ENCODE data around the gene TBCD. TPM values are rescaled to one million over a fixed set of nuclear protein-coding genes. Genes with fewer than 3 reads are reported as not detected.

Gene TBCD
- total RNA-seq, 4 donors from 2014 or later = 30.5 to 94.3 (median 51.8) TPM

DNA sequence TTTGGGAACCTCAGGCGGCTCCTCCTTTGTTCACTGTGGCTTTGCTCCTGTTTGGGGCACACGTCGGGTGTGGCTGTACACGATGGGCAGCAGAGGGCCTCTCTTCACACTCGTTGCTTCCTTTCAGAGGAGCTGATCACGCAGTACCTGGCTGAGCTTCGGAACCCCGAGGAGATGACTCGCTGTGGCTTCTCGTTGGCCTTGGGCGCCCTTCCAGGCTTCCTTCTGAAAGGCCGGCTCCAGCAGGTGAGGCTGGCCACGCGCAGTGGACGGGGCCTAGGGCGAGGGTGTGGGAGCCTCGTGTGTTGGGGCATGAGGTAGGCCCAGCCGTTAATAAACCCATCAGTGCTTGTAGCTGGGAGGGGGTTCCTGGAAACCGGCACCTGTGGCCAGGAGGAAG, 172.9 kb downstream of the TBCD start:
- DNase-seq (ENCODE audit: low spot score) (no peak), ATAC-seq (ENCODE audit: low FRiP score) (no peak)
- TF ChIP-seq, protein P1, sequence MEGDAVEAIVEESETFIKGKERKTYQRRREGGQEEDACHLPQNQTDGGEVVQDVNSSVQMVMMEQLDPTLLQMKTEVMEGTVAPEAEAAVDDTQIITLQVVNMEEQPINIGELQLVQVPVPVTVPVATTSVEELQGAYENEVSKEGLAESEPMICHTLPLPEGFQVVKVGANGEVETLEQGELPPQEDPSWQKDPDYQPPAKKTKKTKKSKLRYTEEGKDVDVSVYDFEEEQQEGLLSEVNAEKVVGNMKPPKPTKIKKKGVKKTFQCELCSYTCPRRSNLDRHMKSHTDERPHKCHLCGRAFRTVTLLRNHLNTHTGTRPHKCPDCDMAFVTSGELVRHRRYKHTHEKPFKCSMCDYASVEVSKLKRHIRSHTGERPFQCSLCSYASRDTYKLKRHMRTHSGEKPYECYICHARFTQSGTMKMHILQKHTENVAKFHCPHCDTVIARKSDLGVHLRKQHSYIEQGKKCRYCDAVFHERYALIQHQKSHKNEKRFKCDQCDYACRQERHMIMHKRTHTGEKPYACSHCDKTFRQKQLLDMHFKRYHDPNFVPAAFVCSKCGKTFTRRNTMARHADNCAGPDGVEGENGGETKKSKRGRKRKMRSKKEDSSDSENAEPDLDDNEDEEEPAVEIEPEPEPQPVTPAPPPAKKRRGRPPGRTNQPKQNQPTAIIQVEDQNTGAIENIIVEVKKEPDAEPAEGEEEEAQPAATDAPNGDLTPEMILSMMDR (IDR thresholded peaks at IDR 0.05) = no peak

DNA sequence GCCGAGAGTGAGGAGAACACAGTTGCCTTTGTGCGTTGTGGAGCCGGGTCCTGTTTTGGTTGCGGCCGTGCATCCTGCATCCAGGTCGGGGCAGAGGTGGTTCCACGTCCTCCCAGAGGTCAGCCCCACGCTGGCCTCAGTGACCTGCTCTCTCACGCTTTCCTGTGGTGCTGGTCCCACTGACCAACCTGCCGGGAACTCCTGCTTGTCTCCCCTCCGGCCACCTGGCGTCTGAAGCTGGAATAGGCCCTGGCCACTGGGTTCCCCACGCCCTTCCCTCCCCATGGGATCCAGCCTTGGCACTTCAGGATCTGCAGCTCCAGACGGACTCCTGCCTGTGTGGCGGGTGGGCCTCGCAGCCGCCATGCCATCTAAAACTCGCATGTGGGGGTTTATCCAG, 173.5 kb downstream of the TBCD start:
- TF ChIP-seq, protein P1 (IDR thresholded peaks at IDR 0.05) = no peak
- ATAC-seq (ENCODE audit: low FRiP score) (no peak), DNase-seq (ENCODE audit: low spot score) (no peak)

DNA sequence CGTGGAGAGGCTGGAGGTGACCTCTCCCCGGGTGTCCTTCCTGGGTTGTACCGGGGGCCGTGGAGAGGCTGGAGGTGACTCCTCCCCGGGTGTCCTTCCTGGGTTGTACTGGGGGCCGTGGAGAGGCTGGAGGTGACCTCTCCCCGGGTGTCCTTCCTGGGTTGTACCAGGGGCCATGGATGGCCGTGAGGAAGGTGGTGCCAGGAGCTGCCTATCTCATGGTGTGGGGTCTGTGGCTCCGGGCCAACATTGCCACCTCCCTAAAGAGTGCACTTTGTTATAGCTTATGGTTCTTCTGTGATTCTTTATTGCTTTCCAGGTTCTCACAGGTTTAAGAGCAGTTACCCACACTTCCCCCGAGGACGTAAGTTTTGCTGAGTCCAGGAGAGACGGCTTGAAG, 174.2 kb downstream of the TBCD start:
- DNase-seq (ENCODE audit: low spot score) = no peak

DNA sequence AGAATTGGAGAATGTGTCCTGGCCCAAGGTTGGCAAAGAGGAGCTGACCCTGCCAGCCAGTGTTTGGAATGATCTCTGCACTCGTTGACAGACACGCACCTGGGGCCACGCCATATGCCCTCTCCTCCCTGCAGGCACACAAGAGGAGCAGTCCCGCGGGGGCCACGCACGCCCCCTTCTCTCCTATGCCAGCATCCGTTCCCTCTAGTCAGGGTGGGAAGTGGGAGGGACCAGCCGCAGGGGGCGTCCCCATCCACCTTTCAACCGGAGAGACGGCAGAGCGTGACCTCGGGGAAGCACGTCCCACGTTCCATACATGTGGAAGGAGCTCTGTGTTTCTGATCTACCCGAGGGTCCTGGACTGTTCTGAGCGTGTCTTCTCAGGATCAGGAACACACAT, 174.9 kb downstream of the TBCD start:
- ATAC-seq (ENCODE audit: low FRiP score) (no peak), DNase-seq (ENCODE audit: low spot score) (no peak)
- TF ChIP-seq, protein P1 (IDR thresholded peaks at IDR 0.05) = no peak

More for the DNA sequence above, 174.2 kb downstream of the TBCD start:
- TF ChIP-seq, protein P1 (IDR thresholded peaks at IDR 0.05) = no peak
- ATAC-seq (ENCODE audit: low FRiP score) = no peak

DNA sequence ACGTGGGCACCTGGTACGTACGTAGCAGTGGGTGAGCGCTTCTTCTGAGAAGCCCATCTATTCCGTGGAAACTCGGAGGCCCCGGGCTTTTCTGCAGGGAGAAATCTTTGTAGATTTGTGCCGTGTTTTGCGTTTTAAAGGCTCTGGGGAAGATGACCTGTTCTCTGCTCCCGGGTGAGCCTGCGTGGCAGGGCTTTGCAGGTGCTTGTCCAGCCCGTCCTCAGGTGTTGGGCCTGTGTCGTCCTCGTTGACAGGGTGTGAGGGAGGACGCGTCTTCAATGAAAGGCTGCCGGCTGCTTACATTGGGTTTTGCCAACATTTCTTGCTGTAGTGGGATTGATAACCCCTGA, 175.4 kb downstream of the TBCD start:
- ATAC-seq (ENCODE audit: low FRiP score) (no peak), DNase-seq (ENCODE audit: low spot score) (no peak)
- TF ChIP-seq, protein P1 (IDR thresholded peaks at IDR 0.05) = no peak

DNA sequence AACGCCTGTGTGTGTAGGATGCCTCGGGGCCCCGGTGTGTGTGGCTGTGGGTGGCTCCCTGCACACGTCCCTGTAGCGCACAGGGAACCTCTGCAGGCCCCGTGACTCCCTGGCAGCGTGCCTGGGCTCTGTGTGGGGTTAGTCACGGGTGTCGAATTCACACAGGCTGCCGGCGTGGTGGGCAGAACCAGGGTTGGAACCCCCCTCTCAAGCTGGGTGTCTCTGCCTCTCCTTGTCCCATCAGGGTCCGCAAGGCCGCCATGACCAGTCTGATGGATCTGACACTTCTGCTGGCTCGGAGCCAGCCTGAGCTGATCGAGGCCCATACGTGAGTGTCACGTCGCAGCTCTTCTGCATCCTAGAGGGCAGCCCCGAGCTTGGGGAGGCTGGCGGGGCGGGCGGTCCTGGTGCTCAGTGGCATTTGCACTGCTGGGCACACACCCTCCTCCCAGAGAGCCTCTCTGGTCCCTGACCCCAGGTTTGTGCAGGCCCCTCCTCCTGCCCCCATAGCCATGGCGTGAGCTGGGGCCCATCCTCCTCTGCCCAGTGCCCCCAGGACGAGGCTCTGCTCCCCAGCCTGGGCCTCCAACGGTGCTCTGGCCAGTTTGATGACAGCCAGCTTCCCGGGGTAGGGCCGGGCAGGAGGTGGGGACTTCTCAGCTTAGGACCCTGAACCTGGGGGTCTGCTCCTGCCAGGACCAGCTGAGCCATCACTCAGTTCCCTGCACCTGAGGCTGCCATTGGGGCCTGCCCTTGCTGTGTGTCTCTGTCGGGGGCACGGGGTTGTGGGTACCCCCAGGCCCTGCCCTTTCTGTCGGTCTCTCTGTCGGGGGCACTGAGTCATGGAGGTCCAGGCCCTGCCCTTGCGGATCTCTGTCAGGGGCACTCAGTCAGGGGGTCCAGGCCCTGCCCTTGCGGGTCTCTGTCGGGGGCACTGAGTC, 176.1 kb downstream of the TBCD start:
- DNase-seq (ENCODE audit: low spot score) (no peak), ATAC-seq (ENCODE audit: low FRiP score) (no peak)
- TF ChIP-seq, protein P1 (IDR thresholded peaks at IDR 0.05) = no peak

Measured in omental fat pad (tissue), 4 donors.